ENCODE data around the gene CYP3A4.
"Not testable (repeated sequence)": the region's sequence is repeated elsewhere in the genome, so short reads cannot be mapped to it uniquely, and the experiment has no call there.

The CYP3A4 gene

DNA sequence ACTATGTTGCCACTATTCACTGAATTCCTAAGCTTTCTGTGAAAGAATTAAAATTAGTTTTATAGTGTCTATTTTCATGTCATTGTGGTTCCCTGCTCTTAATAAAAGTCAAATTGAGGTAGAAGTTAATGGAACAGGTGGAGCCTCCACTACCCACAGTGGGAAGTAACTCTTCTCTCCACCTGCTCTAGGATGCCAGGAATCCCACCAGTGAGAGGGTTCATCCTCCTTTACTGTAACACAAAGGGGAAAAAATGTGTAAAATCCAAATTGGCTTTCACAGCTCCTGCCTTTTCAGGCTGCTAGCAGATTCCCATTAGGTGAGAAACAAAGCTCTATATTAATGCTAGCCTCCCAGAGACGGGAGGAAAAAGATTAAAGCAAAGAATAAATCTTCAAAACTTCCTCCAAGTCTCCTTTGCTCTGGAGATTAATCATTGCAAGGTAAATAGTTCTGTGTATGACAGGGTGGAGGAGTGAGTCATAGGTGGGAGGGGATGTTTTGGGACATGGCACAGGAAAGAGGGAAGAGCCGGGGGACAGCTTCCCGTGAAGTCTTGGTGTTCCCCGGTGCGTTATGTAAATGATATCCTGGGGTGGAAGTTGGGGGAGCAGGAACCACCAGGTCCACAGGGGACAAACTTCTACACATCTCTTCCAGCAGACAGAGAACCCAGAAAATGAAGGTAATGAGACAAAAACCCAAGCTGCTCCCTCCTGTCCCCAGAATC is 32.5 kb downstream of the CYP3A4 start:
- DNase-seq, result not testable (repeated sequence)

DNA sequence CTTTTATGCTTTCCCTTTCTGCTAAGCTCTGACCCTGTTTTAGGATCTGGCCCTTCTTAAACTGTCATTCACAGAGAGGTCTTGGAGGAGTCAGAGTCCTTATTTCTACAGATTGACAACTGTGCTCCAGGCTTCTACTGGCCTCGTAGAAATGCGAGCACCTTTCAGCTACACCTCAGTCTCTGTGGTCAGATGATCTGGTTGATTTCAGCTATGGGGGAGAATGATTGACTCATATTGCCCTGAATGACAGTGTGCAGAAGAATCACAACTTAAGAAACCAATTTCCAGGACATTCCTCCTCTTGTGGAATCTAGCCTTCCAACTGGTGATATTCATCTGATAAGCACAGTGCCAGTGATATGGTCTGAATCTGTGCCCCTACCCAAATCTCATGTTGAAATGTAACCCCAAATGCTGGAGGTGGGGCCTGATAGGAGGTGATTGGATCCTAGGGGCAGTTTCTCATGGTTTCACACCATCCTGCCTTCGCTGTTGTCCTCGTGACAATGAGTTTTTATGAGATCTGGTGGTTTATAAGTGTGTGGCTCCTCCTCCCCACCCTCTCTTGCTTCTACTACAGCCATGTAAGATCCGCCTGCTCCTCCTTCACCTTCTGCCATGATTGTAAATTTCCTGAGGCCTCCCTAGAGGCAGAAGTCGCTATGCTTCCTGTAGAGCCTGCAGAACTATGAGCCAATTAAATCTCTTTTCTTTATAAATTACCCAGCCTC is 35.0 kb downstream of the CYP3A4 start:
- DNase-seq, result no peak

DNA sequence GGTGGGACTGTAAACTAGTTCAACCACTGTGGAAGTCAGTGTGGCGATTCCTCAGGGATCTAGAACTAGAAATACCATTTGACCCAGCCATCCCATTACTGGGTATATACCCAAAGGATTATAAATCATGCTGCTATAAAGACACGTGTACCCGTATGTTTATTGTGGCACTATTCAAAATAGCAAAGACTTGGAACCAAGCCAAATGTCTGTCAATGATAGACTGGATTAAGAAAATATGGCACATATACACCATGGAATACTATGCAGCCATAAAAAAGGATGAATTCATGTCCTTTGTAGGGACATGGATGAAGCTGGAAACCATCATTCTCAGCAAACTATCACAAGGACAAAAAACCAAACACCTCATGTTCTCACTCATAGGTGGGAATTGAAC is 37.1 kb downstream of the CYP3A4 start:
- not testable (repeated sequence) for DNase-seq

DNA sequence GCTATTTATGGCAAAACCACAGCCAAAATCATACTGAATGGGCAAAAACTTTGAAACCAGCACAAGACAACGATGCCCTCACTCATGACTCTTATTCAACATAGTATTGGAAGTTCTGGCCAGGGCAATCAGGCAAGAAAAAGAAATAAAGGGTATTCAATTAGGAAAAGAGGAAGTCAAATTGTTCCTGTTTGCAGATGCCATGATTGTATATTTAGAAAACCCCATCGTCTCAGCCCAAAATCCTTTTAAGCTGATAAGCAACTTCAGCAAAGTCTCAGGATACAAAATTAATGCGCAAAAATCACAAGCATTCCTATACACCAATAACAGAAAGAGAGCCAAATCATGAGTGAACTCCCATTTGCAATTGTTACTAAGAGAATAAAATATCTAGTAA is 38.6 kb downstream of the CYP3A4 start:
- not testable (repeated sequence) for DNase-seq

DNA sequence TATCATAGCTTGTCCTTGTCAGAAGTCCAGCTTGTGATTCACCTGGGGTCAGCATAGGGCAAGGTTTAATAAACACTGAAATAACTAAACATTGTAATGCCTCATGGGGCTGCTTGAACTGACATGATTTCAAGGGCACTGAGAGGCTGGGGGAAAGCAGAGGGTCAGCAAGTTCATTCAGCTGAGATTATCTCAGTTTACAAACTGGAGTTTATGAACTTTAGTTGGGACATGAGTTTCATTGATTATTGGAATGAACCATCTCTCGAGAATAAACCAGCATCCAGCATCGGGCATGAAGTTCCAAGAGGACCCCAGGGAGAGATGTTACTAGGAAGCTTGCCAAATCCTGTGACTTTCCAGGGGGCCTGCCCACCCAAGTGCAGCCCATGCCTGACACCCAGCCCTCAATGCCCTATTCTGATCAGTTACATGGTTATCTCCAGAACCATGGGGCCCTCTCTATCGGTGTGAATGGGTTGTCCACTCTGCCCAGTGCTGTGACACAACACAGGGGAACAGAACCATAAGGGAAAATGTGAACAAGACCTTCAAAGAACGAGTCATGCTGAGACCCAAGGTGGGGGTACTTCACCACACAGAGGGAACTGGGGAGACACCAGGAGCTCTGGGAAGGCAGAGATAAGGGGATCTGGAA is 41.1 kb downstream of the CYP3A4 start:
- DNase-seq, result no peak

DNA sequence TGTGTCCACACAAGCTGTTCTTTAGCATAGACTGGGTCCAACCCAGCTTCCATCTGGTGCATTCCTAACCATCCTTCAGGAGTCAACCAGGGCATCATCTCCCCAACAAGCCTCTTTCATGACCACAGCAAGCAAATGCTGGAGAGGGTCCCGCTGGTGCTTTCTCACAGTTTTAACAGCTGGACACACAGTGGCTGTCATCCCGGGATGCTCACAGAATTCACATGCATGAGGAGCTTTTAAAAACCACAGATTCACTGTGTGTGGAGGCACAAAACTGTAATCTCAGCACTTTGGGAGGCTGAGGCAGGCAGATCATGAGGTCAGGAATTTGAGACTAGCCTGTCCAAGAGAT is 42.6 kb downstream of the CYP3A4 start:
- no peak for DNase-seq

DNA sequence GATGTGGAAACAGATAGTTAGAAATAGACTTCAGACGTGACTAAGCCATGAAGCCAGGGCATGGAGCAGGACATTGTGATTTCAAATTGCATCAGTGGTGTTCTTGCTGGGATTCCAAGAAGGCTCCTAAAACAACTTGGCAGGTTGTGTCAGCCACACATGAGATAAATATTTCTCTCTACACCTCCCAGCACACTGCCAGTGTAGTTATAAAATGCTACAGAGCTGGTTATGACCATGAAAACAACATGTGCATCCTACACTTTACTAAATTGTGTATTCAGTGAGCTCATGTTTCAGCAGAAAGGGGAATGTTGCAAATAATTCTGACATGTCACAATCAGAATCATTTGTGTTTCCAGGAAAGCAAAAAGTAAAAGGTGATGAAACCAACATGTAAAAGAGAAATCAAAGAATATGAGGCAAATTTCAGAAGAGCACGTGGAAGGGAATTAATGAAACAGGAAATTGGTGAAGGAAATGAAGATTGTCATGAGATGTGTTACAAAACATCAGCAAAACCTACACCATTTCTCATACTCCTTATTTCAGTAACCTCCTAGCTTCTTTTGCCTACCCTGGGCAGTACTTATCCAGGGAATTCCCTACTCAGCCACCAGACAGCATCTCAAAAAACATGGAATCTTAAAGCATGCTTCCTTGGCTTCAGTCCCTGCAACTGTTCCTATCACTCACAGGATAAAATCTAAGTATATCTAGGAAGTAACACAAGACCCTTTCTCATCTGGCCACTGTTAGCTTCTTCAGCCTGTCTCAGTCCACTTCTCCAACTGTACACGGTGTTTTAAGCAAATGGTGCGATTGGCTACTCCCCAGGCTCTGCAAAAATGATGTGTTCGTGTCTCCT is 43.2 kb downstream of the CYP3A4 start:
- no peak for DNase-seq

DNA sequence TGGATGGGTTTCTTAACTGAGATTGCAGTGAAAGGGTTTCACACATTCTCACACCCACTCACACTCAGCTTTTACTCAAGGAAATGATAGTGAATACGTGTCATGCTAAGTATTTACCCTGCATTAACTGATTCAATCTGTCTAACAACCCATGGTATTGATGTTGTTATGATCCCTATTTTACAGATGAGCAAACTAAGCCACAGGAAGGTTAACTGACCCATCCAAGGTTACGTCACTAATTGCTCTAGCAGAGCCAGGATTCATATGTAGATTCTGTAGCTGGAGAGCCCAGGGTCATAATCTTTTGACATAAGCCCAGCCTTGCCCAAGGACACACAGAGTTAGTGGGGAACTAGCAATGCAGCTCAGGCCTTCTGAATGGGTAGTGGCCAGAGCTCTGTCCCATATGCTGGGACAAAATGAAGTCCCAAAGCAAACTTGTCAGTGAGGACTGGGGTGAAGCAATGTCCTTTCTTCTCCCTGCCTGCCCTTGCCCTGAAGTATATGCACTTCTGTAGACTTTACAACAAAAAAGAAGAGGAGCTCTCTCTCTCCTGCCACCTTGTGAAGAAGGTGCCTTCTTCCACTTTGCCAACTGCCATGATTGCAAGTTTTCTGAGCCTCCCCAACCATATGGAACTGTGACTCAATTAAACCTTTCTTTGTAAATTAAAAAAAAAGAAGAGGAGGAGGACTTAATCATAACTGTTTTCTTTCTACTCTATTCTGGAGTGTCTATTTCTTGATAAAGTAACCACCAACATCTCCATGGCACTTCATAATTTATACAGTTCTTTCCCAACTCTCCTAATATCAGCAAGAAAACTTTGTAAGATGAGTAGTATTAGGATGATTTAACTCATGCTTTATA is 44.0 kb downstream of the CYP3A4 start:
- DNase-seq, result no peak

DNA sequence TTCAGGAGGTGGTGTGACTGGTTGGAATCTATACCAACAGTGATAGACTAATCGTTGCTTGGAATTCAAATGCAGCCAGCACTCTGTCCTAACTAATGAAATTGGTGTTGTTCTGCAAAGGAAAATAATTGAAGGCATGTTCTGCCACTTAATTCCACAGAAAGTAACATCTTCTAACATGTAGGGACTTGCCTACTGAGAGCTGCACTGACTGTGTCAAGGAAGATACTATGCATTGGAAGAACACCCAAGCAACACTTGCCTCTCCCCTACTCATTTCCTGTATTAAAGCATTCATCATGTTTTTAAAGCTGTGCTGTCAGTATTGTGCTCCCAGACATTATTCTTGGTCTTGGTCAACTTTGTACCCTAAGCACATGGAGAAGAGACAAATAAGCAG is 46.3 kb downstream of the CYP3A4 start:
- DNase-seq, result no peak

DNA sequence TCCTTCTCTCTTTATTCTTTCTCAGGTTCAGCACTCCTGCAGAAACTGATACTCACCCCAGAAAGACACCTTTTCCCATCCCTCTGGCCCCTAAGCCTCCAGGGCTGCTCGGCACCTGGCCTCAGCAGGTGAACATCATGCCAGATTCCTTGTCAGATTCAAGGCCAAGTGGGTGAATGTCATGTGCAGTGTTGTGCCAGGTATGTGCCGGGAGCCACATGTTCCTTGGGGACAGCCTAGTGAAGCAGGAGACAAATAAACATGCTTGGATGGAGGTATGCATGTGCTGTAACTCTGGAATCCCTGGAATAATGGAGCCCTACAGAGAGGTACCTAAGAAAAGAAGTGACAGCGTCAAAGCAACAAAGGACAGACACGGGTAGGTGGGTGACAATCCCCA is 47.3 kb downstream of the CYP3A4 start:
- DNase-seq, result not testable (repeated sequence)

DNA sequence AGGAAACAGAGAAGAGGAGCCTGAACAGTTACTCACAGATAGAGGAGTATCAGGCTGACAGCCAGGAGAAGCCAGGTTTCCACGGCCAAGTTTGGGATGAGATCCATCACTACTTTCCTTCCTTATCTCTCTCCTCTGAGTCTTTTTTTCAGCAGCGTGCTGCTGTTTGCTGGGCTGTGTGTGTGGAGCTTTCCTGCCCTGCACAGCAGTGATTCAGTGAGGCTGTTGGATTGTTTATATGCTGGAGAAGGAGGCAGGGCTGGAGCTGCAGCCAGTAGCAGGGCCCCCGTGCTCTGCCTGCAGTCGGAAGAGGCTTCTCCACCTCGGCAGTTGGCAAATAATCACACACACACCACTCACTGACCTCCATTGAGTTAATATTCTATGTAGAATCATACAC is 49.0 kb downstream of the CYP3A4 start, which contains the start of gene CYP3A7:
Gene CYP3A7 (minus strand): TSS at position 210 of the 400 bp plus-strand sequence. CDS start 103 bp downstream, at position 107.
- DNase-seq, result no peak

DNA sequence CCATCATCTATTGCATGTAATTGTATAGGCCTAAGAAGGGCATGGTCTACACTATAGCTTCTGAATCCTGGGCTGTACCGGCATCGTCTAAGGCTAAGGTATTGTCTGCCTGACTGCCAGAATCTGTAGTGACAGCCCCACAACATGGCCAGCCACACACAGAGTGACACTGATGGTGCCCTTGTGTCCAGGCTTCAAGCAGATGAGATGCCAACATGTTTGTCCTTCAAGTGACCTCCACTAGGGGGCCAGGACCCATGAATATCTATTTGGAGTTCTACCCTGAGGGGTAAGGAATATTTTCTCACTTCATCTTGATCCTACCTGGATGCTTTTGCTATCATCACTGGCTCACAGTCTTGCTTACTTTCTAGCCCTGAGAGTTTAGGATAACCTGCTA is 50.5 kb downstream of the CYP3A4 start:
- DNase-seq, result no peak

DNA sequence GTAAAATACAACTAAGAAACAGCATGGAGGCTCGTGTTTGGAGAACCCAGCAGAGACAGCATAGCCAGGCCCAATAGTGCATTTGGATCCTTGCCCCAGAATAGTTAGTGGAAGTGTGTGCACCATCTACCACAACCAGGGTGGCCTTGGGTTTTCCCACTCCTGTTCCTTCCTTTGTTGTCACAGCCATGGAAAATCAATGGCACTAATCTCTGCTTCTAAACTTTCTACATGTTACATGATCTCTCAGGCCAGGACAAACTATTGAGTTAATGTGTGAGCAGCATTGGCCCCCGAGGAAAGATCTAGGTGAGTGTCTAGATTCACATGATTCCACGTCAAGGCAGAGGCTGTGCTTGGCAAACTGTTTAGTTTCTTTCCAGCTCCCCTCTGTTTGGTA is 51.0 kb downstream of the CYP3A4 start:
- no peak for DNase-seq

DNA sequence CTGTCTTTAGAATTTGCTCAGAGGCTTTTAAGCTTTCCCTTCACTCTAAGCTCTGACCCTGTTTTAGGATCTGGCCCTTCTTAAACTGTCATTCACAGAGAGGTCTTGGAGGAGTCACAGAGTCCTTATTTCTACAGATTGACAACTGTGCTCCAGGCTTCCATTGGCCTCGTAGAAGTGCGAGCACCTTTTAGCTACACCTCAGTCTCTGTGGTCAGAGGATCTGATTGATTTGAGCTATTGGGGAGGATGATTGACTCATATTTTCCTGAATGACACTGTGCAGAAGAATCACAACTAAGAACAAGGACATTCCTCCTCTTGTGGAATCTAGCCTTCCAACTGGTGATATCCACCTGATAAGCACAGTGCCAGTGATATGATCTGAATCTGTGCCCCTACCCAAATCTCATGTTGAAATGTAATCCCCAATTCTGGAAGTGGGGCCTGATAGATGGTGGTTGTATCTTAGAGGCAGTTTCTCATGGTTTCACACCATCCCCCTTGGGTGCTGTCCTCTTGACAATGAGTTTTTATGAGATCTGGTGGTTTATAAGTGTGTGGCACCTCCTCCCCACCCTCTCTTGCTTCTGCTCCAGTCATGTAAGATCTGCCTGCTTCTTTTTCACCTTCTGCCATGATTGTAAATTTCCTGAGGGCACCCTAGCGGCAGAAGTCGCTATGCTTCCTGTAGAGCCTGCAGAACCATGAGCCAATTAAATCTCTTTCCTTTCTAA is 52.2 kb downstream of the CYP3A4 start:
- DNase-seq, result no peak

DNA sequence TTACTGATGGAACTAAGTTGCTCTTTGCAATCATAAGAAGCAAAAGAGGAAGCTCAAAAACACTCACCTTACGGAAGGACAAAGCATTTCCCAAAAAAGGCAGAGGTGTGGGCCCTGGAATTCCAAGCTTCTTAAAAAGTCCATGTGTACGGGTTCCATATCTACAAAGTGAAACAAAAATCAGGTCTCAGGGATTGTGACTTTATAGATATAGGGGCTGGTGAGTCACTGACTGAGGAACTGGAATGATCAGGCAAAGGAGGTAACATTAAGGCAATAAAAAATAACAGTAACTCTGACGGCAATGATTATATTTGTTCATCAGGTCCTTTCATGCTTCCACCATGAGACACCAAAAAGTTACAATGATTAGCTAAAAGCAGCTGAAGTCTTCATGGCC is 53.0 kb downstream of the CYP3A4 start:
- no peak for DNase-seq

DNA sequence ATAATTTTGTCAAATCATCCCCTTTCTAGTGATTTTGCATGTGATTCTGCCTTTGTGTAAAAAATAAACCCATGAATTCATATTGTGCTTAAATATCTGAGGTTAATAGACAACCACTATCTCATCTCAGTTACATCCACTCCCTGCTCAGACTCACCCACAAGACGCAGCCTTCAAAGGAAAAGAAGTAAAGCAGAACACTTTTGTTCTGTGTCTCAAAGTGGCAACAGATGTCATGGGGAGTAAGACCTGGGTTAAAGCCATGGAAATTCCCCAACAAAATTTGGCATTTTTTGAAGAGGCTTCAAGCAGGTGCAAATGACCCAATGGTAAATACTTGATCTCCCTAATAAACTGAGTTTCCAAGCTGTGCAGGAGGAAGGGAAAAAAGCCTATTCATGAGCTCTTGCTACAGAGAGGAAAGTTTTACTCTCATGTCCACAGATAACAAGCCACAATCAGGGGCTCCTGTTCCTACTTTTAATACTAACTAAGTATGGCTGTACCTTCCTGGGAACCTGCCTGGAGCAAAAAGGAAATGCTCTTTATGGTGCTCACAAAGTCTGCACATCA is 53.7 kb downstream of the CYP3A4 start:
- DNase-seq, result no peak

DNA sequence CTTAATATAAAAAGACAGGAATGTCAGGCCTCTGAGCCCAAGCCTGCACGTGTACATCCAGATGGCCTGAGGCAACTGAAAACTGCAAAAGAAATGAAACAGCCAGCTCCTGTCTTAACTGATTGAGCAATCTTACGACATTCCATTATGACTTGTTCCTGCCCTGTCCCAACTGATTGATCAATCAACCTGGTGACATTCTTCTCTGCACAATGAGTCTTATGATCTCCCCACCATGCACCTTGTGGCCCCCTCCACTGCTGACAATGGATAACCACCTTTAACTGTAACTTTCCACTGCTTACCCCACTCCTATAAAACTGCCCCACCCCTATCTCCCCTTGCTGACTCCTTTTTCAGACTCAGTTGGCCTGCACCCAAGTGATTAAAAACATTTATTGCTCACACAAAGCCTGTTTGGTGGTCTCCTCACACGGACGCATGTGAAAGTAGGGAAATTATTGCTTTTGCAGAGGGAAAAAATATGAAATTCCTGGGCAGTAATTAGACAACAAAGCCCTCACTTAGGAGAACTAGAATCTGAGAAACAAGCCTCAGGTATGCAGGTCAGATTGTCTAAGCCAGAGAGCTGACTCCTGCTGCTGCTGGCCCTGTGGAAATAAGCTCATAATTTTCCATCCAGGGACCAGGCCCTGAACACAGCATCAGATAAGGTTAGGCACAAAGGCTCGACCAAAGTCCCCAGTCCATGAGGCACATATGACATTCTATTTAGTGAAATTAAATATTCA is 54.3 kb downstream of the CYP3A4 start:
- no peak for DNase-seq

DNA sequence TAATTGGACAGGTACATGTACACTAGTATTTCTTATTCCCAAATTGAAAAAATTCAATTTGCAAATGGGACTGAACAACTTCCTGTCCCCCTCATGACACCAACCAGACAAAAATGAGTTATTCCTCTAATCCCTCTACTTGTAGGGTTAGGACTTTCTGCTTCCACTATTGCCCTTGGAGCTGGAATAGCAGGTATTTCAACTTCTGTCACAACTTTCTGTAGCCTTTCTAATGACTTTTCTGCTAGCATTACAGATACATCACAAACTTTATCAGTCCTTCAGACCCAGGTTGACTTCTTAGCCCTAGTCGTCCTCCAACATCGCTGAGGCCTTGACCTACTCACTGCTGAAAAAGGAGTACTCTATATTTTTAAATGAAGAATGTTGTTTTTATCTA is 55.4 kb downstream of the CYP3A4 start:
- DNase-seq, result no peak

DNA sequence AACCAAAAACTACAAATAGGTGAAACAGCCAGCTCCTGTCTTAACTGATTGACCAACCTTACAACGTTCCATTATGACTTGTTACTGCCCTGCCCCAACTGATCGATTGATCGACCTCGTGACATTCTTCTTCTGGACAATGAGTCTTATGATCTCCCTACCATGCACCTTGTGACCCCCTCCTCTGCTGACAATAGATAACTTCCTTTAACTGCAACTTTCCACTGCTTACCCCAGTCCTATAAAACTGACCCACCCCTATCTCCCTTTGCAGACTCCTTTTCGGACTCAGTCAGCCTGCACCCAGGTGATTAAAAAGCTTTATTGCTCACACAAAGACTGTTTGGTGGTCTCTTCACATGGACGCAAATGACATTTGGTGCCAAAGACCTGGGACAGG is 60.8 kb downstream of the CYP3A4 start:
- DNase-seq, result not testable (repeated sequence)
